ENCODE results near the gene GALNT6.

- TF ChIP-seq CTCF (IDR thresholded peaks at IDR 0.05) (no peak), POLR2AphosphoS5 (IDR thresholded peaks at IDR 0.05; ENCODE audit: low read depth, low read length) (no peak), SIN3A (IDR thresholded peaks at IDR 0.05; ENCODE audit: borderline replicate concordance, insufficient read depth, low read depth, low read length) (no peak)
- TF ChIP-seq, protein P1, sequence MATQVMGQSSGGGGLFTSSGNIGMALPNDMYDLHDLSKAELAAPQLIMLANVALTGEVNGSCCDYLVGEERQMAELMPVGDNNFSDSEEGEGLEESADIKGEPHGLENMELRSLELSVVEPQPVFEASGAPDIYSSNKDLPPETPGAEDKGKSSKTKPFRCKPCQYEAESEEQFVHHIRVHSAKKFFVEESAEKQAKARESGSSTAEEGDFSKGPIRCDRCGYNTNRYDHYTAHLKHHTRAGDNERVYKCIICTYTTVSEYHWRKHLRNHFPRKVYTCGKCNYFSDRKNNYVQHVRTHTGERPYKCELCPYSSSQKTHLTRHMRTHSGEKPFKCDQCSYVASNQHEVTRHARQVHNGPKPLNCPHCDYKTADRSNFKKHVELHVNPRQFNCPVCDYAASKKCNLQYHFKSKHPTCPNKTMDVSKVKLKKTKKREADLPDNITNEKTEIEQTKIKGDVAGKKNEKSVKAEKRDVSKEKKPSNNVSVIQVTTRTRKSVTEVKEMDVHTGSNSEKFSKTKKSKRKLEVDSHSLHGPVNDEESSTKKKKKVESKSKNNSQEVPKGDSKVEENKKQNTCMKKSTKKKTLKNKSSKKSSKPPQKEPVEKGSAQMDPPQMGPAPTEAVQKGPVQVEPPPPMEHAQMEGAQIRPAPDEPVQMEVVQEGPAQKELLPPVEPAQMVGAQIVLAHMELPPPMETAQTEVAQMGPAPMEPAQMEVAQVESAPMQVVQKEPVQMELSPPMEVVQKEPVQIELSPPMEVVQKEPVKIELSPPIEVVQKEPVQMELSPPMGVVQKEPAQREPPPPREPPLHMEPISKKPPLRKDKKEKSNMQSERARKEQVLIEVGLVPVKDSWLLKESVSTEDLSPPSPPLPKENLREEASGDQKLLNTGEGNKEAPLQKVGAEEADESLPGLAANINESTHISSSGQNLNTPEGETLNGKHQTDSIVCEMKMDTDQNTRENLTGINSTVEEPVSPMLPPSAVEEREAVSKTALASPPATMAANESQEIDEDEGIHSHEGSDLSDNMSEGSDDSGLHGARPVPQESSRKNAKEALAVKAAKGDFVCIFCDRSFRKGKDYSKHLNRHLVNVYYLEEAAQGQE (IDR thresholded peaks at IDR 0.05; ENCODE audit: insufficient read depth in 1 of 2, low read depth in 2 of 2, low read length in 1 of 2) = no peak
Measured at GRCh38 chr12:51323966-51324895, 67.0 kb downstream of the GALNT6 start, which contains the start of gene BIN2.

Measured in Panc1 (cell line).